NCI-H187 (cell line): ENCODE results near the gene PTRH1.

Source experiments
- DNase-seq, 2 experiments: peaks; one replicate each; lab custom pipeline; 2025; lab: John Stamatoyannopoulos, UW

The PTRH1 gene

DNA sequence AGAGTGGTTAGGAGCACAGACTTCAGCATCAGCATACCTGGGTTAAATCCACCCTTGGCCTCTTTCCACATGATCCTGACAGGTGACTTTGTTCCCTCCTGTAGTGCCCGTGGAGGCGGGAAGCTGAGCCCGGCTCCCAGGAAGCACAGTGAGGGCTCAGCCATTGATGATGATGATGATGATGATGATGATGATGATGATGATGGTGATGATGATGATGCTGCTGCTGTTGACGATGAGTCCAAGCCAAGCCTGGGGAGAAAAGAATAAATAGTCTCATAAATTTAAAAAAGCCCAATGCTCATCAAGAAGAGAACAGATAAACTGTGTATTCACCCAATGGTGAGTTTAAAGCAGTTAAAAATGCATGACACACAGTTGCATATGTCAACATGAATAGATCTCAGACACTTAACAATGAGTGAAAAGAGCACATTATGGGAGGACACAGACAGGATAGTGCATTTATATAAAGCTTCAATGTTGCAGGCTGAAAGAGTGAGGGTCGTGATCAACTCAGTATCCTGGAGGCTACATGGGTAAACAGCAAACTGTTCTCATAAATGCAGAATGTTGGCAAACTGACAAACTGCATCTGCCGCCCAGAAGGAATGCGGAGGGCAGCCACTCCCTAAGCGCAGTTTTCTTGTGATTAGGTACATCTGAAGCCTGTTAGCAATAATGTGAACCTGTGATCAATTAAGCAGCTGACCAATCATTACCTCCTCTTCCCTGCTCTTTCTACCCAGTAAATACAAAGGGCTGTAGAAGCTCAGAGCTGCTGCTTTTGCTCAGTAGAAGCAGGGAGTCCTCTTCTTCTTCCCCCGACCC, 20.4 kb downstream of the PTRH1 start:
- DNase-seq = no peak

DNA sequence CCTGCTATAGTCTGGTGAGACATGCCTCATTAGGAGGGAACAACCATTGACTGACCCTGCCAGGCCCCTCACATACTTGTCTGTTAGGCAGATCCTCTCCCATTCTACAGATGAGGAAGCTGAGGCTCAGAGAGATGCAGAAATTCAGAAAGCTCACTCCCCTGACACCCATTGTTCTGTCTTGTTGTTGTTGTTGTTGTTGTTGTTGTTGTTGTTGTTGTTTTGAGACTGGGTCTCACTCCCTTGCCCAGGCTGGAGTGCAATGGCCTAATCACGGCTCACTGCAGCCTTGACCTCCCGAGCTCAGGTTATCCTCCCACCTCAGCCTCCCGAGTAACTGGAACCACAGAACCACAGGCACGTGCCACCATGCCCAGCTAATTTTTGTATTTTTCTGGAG, 21.8 kb downstream of the PTRH1 start:
- DNase-seq = no peak

DNA sequence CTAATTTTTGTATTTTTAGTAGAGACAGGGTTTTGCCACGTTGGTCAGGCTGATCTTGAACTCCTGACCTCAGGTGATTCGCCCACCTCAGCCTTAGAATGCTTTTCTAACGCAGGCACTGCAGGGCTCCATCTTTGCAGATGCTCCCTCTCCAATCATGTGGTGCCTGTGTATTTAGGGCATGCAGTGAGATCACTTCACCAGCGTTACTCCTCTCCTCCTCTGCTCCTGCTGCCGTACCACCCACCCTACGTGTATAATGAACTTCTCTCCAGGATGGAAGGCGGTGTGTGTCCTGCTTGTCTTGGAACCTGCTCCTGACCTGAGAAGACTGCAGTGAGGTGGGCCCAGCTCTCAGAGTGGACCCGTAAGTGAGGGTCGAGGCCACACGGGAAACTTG, 22.3 kb downstream of the PTRH1 start:
- no peak for DNase-seq

DNA sequence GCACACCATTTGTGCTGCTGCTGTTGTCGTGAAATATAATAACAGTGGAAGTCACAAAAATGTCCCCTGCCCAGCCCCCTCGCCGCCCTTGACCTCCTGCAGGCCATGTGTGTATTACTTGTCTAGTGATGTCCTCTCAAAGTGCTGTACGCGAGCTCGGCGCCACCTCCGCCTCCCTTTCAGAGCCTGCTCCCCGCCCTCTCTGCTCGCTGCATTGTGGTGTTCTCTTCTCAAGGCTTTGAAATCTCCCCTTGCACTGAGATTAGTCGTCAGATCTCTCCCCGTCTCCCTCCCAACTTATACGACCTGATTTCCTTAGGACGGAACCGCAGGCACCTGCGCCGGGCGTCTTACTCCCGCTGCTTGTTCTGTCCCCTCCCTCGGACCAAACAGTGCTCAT, 23.4 kb downstream of the PTRH1 start:
- no peak for DNase-seq

DNA sequence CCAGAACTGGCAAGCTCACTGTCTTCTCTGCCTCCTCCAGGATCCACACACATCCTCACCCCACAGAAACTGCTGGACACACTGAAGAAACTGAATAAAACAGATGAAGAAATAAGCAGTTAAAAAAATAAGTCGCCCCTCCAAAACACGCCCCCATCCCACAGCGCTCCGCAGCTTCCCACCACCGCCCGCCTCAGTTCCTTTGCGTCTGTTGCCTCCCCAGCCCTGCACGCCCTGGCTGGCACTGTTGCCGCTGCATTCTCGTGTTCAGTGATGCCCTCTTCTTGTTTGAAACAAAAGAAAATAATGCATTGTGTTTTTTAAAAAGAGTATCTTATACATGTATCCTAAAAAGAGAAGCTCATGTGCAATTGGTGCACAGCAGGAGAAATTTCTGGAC, 24.7 kb downstream of the PTRH1 start:
- no peak for DNase-seq

DNA sequence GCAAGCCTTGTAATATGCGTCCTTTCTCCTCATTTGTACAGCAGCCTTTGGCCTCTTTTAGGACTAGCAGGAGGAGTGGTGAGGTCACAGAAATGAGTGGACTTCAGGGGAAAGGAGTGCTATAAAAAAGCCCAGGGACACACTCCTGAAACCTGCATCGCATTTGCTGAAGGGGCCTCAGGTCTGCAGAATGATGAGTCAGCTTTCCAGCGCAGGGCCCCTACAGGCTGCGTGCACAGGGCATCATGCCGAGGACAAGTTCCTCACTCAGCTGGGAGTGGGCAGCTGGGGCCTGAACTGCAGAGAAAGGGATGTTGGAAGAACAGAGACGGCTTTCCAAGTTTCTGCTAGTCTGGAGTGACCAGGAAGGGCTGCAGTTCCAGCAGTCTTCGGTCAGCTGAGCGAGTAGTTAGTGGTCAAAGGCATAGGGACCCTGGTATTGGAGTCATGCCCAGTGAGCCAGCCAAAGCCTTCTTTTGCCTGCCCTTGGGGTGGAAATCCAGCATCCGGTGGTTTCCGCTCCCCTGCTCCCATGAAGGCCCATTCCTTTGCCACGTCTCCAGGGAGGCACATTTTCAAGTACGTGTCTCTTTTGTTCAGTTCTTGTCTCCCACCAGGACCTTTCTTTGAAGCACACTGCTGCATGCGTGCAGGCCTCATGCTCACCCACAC, 26.0 kb downstream of the PTRH1 start:
- DNase-seq = no peak

DNA sequence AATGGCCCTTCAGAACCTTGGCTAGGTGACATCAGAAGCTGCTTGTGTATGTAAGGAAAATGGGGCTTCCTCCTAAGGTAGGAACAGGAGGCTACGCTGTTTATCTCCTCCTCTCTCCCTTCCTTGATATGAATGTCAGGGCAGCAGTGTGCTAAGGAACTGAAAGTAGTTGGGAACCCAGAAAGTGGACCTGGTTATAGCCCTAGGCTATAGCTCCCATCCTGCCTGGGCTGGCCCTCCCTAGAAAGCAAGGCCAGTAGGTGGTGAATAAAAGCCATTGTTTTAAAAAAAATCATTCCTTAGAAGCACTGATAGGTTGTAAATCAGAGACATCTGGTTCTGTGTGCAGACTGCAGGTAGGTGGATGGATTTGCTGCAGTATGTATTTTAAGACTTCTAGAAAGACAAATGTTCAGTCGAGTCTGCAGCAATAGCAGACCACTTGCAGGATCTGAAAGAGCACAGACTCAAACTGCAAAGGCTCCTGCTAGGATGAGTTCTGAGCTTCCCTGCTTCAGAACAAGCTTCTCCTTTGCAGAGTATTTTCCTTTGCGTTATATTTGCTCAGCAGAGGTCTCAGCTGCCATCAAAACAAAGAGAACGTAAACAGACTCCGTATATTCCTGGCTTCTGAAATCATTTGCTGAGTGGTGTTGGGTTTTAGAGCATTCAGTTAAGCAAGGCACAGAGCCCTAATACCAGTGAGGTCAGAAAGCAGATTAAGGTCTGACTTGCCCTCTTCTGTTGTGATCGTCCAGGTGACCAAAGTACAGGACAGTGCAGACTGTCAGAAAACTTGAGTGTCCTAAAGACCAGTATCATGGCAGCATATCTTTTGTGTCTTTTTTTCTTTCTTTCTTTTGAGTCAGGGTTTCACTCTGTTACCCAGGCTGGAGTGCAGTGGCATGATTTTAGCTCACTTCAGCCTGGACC, 28.7 kb downstream of the PTRH1 start:
- no peak for DNase-seq

DNA sequence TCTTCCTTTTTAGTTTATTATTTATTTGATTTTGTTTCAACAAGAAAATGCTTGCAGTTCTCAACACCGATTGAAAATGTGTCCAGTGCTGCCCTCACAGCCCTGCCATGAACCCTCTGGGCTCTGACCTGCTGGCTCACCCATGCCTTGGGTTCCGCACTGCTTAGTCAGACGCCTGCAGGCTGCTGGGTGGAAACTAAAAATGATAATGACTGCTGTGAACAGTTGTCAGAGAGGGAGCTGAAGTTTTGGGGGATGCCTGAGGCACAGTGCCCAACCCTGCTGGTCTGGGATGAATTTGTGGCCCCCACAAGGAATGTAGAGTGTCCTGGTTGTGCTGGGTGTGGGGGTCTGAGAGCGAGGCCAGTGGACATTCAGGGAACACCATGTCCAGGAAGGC, 30.9 kb downstream of the PTRH1 start:
- no peak for DNase-seq

DNA sequence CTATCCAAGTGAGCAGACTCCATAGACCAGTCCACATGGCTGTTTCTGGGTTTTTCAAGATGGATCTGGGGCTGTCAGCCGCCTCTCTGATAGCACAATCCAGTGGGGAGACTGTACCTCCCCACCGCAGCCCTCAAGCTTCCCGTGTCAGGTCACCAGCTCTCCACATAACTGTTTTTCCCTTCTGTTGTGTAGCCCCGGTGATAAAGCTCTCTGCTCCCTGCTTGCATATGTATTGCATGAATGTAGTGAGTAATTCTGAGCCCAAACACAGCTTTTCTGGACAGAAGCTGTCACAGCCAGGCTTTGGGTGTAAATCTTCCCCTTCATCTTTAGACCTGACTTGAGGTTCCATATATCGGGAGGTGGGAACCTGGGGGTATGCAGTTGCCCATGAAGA, 31.7 kb downstream of the PTRH1 start:
- DNase-seq = no peak

DNA sequence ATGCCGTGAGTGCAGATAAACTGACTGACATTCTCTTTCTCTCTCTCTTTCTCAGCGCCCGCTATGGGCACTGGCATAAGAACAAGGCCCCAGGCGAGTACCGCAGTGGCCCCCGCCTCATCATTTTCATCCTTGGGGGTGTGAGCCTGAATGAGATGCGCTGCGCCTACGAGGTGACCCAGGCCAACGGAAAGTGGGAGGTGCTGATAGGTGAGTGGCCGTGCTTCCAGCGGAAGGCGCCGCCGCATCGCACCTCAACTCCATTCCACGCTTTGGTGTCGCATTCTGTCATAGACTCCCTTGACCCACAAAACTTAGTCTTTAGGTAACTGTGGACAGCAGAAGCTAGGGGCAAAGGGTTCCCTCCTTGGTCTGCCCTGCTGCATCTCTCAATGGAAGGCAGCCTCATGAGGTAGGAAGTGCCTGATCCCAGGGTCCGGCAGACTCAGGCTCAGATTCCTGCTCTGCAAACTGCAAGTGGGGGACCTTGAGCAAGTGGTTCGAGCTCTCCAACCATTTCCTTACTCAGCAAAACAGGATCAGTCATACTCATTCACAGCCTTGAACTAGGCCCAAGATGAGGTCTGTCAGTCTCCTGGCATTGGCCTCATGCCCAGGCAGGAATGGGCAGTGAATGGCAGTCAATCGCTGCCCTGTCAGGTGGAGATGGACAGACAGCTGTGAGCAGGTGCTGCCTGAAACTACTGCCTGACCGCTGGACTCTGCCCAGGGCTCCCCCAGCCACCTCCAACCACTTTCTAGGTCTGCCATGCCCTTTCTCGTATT, 32.9 kb downstream of the PTRH1 start:
- no peak for DNase-seq

DNA sequence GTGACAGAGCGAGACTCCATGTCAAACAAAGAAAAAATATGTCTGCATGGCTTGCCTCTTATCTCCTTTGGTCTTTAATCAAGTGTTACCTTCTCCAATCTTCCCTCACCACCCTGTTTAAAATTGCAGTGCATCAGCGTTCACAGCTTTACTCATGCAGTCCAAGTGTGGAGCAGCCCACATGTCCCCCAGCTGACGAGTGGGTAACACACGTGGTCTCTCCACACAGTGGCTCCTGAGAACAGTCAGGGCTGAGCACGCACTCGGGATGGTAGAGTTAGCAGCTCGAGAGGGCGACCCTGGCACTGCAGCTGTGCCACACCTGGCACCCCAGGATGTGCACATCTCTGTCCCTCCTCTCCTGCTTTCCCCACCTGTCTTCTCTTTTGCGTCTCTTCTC, 34.6 kb downstream of the PTRH1 start:
- DNase-seq = no peak

DNA sequence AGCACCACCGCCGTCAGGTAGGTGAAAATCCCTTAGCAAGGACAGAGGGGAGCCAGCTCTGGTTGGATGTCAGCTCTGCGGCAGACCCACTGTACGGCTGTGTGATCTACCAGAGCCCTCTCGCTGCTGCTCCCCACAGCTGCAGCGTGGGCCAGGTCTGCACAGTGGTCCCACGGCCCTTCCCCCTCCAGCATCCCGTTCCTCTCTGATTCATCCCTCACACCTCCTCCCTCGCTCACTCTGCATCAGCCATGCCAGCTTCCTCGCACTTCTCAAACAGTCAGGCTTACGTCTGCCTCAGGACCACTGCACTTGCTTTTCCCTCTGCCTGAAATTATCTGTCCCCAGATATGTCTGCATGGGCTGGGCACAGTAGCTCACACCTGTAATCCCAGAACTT, 35.2 kb downstream of the PTRH1 start:
- no peak for DNase-seq

DNA sequence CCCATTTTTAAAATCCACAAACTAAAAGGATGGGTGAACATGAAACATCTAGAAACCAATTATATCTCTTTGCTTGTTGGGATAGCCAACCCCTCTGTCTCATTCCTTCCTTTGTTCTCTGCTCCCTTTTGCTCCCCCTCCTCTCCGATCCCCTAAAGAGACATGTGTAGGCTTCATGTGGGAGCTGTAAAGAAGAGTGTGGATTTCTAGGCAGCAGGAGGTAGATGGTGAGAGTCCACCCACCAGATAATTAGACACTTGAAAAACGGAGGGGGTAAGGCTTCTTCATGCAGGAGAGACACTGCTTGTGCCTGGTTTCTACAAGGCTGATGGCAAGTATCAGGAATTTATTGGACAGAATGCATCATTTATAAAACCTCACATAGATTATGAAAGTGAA, 36.0 kb downstream of the PTRH1 start:
- no peak for DNase-seq

DNA sequence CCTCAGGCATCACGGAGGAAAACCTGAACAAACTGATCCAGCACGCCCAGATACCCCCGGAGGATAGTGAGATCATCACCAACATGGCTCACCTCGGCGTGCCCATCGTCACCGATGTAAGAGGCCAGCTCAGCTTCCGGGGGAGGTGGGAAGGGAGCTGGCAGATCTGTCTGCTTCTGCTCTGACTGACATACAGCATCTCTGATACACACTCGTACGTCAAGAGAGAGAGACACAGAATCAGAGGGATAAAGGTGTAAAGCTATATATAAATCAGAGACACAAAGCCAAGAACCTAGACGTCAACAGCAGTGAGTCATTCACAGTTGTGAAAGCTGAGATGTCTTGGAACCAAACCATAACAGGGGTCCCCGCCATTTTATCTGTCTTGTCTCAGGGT, 38.8 kb downstream of the PTRH1 start:
- no peak for DNase-seq

DNA sequence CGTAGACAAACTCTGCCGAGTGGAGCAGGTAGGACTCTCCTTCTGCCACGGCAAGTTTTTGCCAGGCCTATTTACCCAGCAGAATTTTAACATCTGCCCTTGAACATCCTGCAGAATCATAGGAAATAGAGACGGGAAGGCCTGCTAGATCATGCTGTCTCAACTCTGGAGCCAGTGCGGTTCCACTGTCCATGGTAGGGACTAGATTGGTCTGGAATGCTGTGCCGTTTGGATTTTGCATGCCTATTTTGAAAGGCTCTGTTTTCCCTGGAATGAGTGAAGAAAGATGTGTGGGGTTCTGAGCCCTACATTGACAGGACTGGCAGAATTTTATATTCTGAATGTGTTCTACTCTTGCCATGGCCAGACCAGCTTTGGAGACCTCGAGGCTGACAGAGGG, 42.2 kb downstream of the PTRH1 start:
- DNase-seq = no peak

DNA sequence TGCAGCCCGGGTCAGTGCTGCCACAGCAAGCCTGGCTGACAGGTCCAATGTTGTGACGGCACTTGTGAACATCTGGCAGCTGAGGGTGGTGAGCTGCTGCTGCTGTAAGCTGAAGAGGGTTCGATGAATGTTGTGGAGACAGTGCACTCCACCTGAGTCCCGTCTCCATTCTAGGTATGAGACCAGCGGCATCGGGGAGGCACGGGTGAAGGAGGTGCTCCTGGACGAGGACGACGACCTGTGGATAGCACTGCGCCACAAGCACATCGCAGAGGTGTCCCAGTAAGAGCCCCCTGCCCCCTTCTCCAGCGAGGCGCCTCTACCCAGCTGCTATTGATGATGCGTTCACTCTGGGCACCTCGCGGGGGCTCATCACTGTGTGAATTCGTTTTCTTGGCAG, 47.6 kb downstream of the PTRH1 start:
- DNase-seq = no peak

DNA sequence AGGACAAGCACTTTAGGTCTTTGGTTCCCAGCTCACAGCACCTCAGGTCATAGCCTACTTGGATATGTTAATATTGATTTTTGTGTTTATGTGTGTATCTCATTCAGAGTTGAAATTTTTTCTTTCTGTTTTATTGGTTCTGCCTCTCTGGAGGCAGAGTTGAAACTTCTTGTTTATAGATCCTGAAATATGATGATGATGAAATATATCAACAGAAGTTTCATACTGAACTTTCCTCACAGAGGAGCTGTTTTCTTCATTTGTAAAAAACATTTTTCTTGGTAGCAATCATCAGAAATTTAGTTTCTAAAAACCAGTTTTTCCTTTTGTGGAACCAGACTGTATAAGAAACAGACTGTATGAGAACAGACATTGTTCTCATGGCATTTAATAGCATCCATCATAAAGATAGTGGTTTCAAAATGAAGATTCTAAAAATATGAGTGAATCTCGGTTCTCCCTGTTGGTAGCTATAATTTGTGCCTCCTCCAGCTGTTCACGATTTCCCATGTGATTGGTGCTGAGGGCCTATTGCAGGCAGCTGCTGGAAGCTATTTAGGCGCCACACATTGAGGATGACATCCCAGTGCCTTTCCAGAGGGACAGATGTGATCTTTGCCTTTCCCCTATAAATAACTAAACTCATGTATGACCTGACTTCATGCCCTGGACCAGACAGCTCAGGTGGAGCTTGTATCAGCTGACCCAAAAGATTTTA, 48.2 kb downstream of the PTRH1 start:
- no peak for DNase-seq

DNA sequence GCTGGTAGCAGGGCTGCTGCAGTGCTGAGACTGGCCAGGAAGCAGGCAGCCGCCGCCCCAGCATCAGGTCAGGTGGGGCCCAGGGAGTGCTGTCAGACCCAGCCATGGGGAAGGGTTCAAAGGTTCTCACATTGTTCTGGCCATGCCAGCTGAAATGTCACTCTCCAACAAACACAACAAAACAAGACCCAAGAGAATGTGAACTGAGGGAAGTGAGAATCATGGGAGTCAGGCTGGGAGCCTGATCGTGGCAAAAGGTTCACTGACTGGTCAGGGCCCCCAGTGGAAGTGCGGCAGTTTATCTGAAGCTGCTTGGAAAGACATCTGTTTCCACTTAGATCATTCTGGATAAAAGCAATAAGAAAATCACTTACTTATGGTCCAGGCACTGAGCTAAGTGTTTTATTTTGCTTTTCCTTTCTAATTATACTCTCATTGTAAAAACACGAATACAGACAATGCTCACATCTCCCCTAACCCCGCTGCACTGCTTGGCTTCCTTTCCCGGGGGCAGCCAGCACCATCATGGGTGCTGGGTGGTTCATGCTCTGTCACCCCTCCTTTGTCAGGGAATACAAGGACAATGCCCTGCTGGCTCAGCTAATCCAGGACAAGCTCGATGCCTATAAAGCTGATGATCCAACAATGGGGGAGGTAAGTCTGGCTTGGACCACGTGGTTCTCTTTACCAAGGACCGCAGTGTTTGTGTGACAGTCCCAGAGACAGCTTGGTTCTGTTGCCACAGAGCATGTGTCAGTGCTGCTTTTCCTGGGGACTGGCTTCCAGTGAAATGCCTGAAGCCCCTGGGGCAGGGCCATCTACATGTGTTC, 50.6 kb downstream of the PTRH1 start:
- DNase-seq = no peak

DNA sequence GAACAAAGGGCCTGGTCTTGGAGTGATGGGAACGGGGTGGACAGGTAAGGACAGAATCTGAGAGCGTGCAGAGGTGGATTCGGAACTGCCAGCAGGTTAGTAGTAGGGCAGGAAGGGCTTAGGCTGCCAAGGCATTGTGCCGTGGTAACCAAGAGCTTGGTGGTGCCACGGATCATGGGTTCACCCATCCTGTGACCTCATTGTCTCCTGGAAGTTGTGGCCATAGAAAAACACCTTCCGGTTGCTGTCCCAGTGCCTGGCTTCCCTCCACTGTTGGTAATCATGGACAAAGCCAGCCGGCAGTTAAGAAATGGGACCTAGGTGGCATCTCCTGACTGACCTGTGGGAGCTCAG, 51.2 kb downstream of the PTRH1 start:
- DNase-seq = no peak
